Measurements from ENCODE around the gene CNKSR1. TPM values are rescaled to one million over a fixed set of nuclear protein-coding genes. Genes with fewer than 3 reads are reported as not detected.

CNKSR1 gene
- total and polyA plus RNA-seq, 2 of the 13 experiments (the other 11 are each of a cell fraction or from before 2014, with no cell fraction given), result 3.4 to 8.9 TPM

- TF ChIP-seq ZNF577 (CRISPR knock-in tag; IDR thresholded peaks at IDR 0.05; ENCODE audit: borderline replicate concordance, low read depth) (no peak), ZNF564 (CRISPR knock-in tag; IDR thresholded peaks at IDR 0.05) (no peak), ZNF17 (CRISPR knock-in tag; IDR thresholded peaks at IDR 0.05) (no peak), RXRA (CRISPR knock-in tag; IDR thresholded peaks at IDR 0.05) (no peak), ESRRA (CRISPR knock-in tag; IDR thresholded peaks at IDR 0.05; ENCODE audit: low read depth) (no peak), ZSCAN20 (CRISPR knock-in tag; IDR thresholded peaks at IDR 0.05; ENCODE audit: borderline replicate concordance) (no peak), IKZF5 (CRISPR knock-in tag; IDR thresholded peaks at IDR 0.05) (no peak), KDM6A (CRISPR knock-in tag; IDR thresholded peaks at IDR 0.05; ENCODE audit: low read depth) (no peak), POLR2A (IDR thresholded peaks at IDR 0.05; ENCODE audit: insufficient read depth in 1 of 2, low read depth in 2 of 2, low read length in 2 of 2) (no peak), AGO2 (optimal IDR thresholded peaks at IDR 0.05; ENCODE audit: low read depth, low read length) (no peak)
- TF ChIP-seq, protein P1, sequence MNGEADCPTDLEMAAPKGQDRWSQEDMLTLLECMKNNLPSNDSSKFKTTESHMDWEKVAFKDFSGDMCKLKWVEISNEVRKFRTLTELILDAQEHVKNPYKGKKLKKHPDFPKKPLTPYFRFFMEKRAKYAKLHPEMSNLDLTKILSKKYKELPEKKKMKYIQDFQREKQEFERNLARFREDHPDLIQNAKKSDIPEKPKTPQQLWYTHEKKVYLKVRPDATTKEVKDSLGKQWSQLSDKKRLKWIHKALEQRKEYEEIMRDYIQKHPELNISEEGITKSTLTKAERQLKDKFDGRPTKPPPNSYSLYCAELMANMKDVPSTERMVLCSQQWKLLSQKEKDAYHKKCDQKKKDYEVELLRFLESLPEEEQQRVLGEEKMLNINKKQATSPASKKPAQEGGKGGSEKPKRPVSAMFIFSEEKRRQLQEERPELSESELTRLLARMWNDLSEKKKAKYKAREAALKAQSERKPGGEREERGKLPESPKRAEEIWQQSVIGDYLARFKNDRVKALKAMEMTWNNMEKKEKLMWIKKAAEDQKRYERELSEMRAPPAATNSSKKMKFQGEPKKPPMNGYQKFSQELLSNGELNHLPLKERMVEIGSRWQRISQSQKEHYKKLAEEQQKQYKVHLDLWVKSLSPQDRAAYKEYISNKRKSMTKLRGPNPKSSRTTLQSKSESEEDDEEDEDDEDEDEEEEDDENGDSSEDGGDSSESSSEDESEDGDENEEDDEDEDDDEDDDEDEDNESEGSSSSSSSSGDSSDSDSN (CRISPR knock-in tag; IDR thresholded peaks at IDR 0.05), result no peak
Measured at GRCh38 chr1:26181586-26182382, 4.5 kb downstream of the CNKSR1 start (continued).

Measured in HepG2 (cell line).